Sciatic nerve (tissue), 2 donors: ENCODE results near the gene ARSG. TPM values are rescaled to one million over a fixed set of nuclear protein-coding genes. Genes with fewer than 3 reads are reported as not detected.
A peak's percentile ranks its signal among the peaks of the same experiment; 100 is the strongest.
"Not testable (repeated sequence)": the region's sequence is repeated elsewhere in the genome, so short reads cannot be mapped to it uniquely, and the experiment has no call there.

Experiments
- ATAC-seq: fragments of 200-7000 bp; cut with Tn5 transposase; one replicate; pipeline ENCODE4 v1.9.1; 2020; ENCODE audit warnings: mild to moderate bottlenecking, moderate library complexity
- DNase-seq: peaks from one replicate; pipeline ENCODE4 v3.0.0-alpha.2; 2020; ENCODE audit warnings: low spot score
- intact Hi-C: fragments of 100-400 bp; cut with DNase I; formaldehyde crosslinking; loops from one replicate; pipeline ENCODE4 v1.14.2; 2022
- total RNA-seq: library from RNA; stranded (reverse); fragmentation: NEBNext Ultra II Directional; extraction: Animal tissue kit (Norgen Biotek cat#: 25700); gene quantifications from one replicate; pipeline ENCODE4 v1.2.1, GENCODE V29; 2021
- donor health status: DM: no; HTN: no; CAD: no.
- donor health status: DM: no; HTN: no; CAD: no.

ARSG gene
- total RNA-seq, 1 donor from 2014 or later, result 7.0 TPM

GRCh38 chr17:68265833-68266232 is 25.5 kb upstream of the ARSG start:
- DNase-seq, ATAC-seq: not testable (repeated sequence)
- intact Hi-C loops, result loop anchor here (10.0 kb wide), 1 partner anchor 199 kb away; no protein-coding TSS in a partner anchor

- intact Hi-C loops, result no loop called here
- DNase-seq (no peak), ATAC-seq (no peak)
These were observed 17.6 kb upstream of the ARSG start for GRCh38 chr17:68273722-68274121.

- intact Hi-C loops, DNase-seq, ATAC-seq: not testable (repeated sequence)
These were observed 15.0 kb upstream of the ARSG start for GRCh38 chr17:68276339-68276738.

GRCh38 chr17:68277807-68278206 is 13.5 kb upstream of the ARSG start:
- no peak for ATAC-seq
- intact Hi-C loops, result no loop called here

GRCh38 chr17:68281965-68282364 is 9.3 kb upstream of the ARSG start:
- intact Hi-C loops, ATAC-seq, DNase-seq: not testable (repeated sequence)

More at GRCh38 chr17:68277807-68278206, 13.5 kb upstream of the ARSG start:
- no peak for DNase-seq

- intact Hi-C loops, result no loop called here
These were observed 2.9 kb upstream of the ARSG start for GRCh38 chr17:68288375-68288774.

GRCh38 chr17:68288804-68289203 is 2.5 kb upstream of the ARSG start:
- no peak for DNase-seq
- intact Hi-C loops, result no loop called here
- no peak for ATAC-seq

More at GRCh38 chr17:68288375-68288774, 2.9 kb upstream of the ARSG start:
- ATAC-seq, result no peak
- no peak for DNase-seq

GRCh38 chr17:68289473-68289872 is 1.8 kb upstream of the ARSG start:
- ATAC-seq (no peak), DNase-seq (no peak)
- intact Hi-C loops, result no loop called here

GRCh38 chr17:68289936-68290267 is 1.4 kb upstream of the ARSG start:
- no peak for ATAC-seq
- no peak for DNase-seq
- intact Hi-C loops, result no loop called here

- ATAC-seq (peak; percentile 18), DNase-seq (peak; percentile 62)
- intact Hi-C loops, result no loop called here
These were observed 884 bp upstream of the ARSG start for GRCh38 chr17:68290268-68290954.

GRCh38 chr17:68291836-68292688 is 767 bp downstream of the ARSG start:
- ATAC-seq (peak; percentile 85), DNase-seq (peak; percentile 83)
- intact Hi-C loops, result no loop called here

- intact Hi-C loops, result no loop called here
- ATAC-seq (no peak), DNase-seq (no peak)
These were observed 1.4 kb downstream of the ARSG start for GRCh38 chr17:68292689-68293040.

GRCh38 chr17:68293490-68294195 is 2.3 kb downstream of the ARSG start:
- ATAC-seq (no peak), DNase-seq (no peak)
- intact Hi-C loops, result no loop called here

GRCh38 chr17:68294196-68294555 is 2.9 kb downstream of the ARSG start:
- ATAC-seq, result no peak
- intact Hi-C loops, result no loop called here
- no peak for DNase-seq

- intact Hi-C loops, result no loop called here
- ATAC-seq (no peak), DNase-seq (no peak)
These were observed 3.3 kb downstream of the ARSG start for GRCh38 chr17:68294617-68295016.

GRCh38 chr17:68295086-68295485 is 3.8 kb downstream of the ARSG start:
- ATAC-seq (no peak), DNase-seq (no peak)
- intact Hi-C loops, result no loop called here

GRCh38 chr17:68296217-68297191 is 5.2 kb downstream of the ARSG start:
- DNase-seq (no peak), ATAC-seq (no peak)
- intact Hi-C loops, result no loop called here

GRCh38 chr17:68297195-68297594 is 5.9 kb downstream of the ARSG start:
- intact Hi-C loops, result no loop called here
- DNase-seq (no peak), ATAC-seq (no peak)

- DNase-seq (no peak), ATAC-seq (no peak)
- intact Hi-C loops, result no loop called here
These were observed 7.3 kb downstream of the ARSG start for GRCh38 chr17:68298601-68299000.
